Left hindlimb (tissue), 1 donor: ENCODE data around the gene ARFGEF3.
A peak's percentile ranks its signal among the peaks of the same experiment; 100 is the strongest.
"Not testable (repeated sequence)": the region's sequence is repeated elsewhere in the genome, so short reads cannot be mapped to it uniquely, and the experiment has no call there.

Experiments
- DNase-seq: peaks from one replicate; pipeline ENCODE4 v3.0.0-alpha.2; 2018

Gene ARFGEF3

DNA sequence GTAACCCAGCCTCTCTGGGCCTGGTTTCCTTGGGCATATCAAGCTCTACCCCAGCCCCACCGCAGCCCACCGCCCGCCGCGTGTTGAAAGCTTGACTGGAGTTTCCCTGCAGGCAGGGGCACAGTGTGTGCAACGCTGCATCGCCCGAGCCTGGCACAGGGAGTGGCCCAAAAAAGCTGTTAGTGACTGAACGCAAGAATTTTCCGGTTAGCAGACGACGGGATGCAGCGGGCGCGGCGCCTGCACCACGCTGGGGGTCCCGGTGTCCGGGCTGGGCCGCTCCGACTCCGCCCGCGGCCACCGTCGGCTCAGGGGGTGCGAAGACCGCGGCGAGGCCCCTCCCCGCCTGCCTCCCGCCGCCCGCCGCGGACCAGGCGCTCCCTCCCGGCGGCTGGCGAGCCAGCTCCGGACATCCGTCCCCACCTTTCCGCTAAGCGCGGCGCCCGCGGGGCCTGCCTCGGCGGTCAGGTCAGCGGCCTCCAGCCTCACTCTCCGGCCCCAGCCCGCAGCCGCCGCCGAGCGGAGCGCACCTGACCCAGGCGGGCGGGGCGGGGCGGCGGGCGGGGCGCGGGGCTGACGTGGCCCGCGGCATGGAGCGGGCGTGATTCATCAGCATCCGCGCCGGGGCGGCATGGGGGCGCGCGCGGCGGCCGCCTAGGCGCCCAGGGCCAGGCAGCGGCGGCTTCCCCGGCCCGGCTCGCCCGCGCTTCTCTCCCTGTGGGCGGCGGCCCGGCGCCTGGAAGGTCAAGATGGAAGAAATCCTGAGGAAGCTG is at the start of gene ARFGEF3:
Gene ARFGEF3, plus strand, starts transcription at position 602 of the 773 bp plus-strand sequence. Its CDS starts 148 bp downstream, at position 750.
- DNase-seq: peak; percentile 30

GRCh38 chr6:138113588-138114210 is 48.0 kb upstream of the ARFGEF3 start:
- DNase-seq: no peak

GRCh38 chr6:138115201-138115600 is 46.5 kb upstream of the ARFGEF3 start:
- no peak for DNase-seq

GRCh38 chr6:138115877-138116660 is 45.7 kb upstream of the ARFGEF3 start:
- no peak for DNase-seq

- DNase-seq: no peak
Measured at GRCh38 chr6:138116661-138116999, 45.1 kb upstream of the ARFGEF3 start.

- no peak for DNase-seq
Measured at GRCh38 chr6:138117376-138117914, 44.3 kb upstream of the ARFGEF3 start.

- DNase-seq: not testable (repeated sequence)
Measured at GRCh38 chr6:138119229-138119628, 42.5 kb upstream of the ARFGEF3 start.

GRCh38 chr6:138119976-138120375 is 41.8 kb upstream of the ARFGEF3 start:
- DNase-seq: no peak

GRCh38 chr6:138124096-138124495 is 37.6 kb upstream of the ARFGEF3 start:
- DNase-seq: no peak

- no peak for DNase-seq
Measured at GRCh38 chr6:138128096-138128495, 33.6 kb upstream of the ARFGEF3 start.

DNA sequence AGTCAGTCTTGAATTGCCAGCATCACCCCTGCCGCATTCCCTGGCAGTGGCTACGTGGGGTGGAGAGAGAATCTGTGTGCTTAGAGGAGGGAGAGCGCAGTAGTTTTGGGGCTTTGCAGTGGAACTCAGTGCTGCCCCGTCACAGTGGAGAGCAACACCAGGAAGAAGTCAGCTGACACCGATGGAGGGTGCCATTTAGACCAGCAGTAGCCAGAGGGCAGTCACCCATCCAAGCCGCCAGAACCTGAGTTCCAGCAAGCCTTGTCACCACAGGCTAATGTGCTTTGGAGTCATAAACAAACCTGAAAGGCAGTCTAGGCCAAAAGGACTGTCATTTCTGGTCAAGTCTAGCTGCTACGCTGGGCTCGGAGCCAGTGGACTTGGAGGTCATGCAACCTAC is 32.5 kb upstream of the ARFGEF3 start:
- DNase-seq: no peak

GRCh38 chr6:138142806-138143205 is 18.9 kb upstream of the ARFGEF3 start:
- DNase-seq: no peak

GRCh38 chr6:138145402-138145801 is 16.3 kb upstream of the ARFGEF3 start:
- DNase-seq: no peak

GRCh38 chr6:138146544-138146943 is 15.2 kb upstream of the ARFGEF3 start:
- DNase-seq: no peak

DNA sequence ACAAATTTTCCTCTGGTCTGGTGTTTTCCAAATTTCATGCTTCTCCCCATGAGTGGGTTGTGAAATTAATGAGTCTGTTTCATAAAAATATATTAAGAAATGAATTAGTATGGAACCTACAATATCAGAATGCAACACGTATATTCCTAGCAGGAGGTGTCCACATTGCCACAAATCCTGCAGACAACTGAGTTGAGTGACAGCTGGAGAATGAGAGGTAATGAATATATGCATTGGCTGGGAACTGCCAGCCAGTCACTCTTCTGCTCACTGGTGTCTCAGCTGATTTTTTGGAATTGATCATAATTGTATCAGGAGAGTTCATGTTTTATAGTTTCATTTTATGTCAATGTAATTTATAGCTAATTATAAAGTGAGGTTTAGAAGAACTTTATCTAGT is 6.3 kb upstream of the ARFGEF3 start:
- no peak for DNase-seq

GRCh38 chr6:138157986-138158638 is 3.6 kb upstream of the ARFGEF3 start:
- DNase-seq: no peak

GRCh38 chr6:138159246-138159645 is 2.5 kb upstream of the ARFGEF3 start:
- no peak for DNase-seq

GRCh38 chr6:138160329-138161087 is 1.2 kb upstream of the ARFGEF3 start:
- DNase-seq: no peak

DNA sequence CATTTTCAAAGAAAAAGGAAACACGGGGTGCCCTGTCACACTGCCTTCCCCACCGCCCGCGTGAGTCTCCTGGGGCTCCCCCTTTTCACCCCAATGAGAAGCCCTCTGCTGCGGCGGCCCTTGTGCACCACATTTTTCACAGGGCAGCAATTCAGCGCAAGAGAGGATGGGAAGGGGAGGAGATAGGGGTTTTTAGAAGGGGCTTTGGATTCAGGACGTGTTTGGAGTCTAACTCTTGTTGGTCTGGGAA is 726 bp upstream of the ARFGEF3 start:
- DNase-seq: no peak

DNA sequence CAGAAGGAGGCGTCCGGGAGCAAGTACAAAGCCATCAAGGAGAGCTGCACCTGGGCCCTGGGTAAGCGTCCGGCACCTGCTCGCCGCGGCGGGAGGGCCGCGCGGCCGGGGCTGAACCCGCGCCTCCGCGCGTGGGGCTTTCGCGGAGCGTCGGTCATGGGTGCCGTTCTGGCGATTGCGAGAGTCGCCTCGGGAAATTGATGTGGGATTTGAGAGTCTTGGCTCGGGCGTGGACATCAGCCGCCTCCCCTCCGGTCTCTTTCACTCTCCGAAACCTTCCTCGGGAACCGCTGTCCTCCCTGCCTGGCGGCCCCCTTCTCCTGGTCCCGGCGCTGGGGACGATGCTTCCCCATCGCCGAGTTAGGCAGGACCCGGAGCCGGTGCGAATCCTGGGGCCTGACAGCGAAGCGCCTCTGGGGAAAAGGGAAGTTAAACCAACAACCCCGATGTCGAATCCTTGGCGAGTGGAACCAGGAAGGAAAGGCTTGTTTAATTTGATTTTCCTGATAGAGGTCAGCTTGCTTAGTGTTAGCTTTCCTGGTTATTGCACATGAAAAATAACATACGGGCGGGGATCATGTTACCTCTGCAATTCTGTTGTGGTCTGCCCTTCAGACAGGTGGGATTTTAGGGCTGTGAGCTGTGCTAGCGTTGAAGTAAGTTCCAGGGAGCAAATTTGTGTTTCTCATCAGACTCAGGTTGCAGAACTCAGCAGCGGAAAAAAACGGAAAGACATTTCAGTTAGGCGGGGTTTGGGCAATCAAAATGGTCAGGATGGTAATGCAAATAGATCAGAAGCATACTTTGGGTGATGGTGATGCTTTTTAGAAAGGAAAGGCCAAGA is 594 bp downstream of the ARFGEF3 start:
- DNase-seq: no peak

DNA sequence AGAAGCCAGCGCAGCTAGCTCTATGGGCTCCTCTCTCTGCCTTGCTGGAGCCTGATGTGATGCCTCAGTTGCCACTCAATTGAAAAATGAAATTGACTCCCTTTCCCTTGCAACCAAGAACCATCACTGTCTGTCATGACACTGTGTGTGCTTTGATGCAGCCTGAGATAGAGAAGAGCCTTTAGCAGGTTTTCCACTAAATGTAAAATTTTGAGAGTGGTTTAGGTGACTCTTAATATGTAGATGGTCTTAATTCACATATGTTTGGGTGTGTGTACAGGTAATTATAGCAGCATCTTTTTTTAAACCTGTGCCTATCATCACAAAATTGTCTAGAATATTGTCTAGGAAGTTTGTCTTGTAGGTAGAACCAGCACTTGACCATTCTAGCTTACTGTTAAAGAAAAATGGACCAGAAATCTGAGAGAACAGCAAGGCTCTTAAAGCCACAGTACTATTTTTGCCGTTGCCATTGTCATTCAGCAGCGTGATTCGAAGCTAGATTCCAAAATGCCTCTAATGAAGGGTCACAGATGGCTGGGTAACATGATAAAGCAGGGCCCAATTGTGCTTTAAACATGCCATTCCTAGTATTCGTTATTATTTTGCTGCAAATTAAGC is 1.3 kb downstream of the ARFGEF3 start:
- DNase-seq: no peak
